ENCODE results near the gene WFIKKN1. TPM values are rescaled to one million over a fixed set of nuclear protein-coding genes. Genes with fewer than 3 reads are reported as not detected.
A peak's percentile ranks its signal among the peaks of the same experiment; 100 is the strongest.

Gene WFIKKN1
- total and polyA plus RNA-seq, 2 of the 13 experiments (the other 11 are each of a cell fraction or from before 2014, with no cell fraction given): 1.7 to 4.9 TPM

DNA sequence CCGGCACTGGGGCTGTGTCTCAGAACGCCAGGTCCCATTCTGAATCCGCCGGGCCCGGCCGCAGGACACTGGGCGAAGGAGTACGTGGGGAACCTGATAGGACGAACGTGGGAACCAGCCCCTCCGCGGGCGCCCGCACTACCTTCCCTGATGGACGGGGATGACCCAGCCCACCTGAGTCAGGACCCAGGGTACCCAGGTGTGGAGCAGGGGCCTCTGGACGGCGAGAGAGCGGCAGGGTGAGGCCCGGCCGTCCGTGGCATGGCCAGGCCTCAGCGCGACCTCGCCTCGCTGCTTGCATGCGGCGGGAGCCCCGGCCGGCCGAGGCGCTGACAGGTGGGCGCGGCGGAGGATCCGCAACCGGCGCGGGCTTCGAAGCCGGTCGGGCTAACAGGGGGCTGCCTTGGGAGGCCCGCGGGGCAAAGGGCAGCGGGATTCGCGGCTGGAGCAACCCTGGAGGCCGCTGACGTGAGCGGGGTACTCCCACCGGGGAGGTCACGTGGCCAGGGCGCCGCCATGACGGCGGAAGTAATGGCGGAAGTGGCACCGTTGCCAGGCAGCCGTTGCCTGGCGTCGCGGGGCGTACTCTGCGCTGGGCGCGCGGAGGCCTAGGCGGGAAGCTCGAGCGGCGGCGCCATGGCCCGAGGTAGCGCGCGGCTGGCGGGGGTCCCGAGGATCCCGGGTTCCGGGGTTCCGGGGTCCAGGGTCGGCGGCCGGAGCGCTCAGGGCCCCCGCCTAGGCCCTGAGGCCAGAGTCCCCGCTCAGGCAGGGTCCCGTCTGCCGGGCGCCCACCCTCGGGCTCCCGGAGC, 18.2 kb downstream of the WFIKKN1 start, which contains the start of gene WDR90 (continued):
- TF ChIP-seq, protein P1, sequence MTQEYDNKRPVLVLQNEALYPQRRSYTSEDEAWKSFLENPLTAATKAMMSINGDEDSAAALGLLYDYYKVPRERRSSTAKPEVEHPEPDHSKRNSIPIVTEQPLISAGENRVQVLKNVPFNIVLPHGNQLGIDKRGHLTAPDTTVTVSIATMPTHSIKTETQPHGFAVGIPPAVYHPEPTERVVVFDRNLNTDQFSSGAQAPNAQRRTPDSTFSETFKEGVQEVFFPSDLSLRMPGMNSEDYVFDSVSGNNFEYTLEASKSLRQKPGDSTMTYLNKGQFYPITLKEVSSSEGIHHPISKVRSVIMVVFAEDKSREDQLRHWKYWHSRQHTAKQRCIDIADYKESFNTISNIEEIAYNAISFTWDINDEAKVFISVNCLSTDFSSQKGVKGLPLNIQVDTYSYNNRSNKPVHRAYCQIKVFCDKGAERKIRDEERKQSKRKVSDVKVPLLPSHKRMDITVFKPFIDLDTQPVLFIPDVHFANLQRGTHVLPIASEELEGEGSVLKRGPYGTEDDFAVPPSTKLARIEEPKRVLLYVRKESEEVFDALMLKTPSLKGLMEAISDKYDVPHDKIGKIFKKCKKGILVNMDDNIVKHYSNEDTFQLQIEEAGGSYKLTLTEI (CRISPR knock-in tag; conservative IDR thresholded peaks at IDR 0.05): no peak
- TF ChIP-seq BRD4 (CRISPR knock-in tag; IDR thresholded peaks at IDR 0.05) (peak; percentile 83; the same call in 1 of the 2 replicates), JUND (CRISPR knock-in tag; IDR thresholded peaks at IDR 0.05) (peak; percentile 26; the same call in 1 of the 2 replicates), PRPF4 (IDR thresholded peaks at IDR 0.05; ENCODE audit: low read depth, low read length, poor library complexity, severe bottlenecking) (no peak), RBM22 (optimal IDR thresholded peaks at IDR 0.05; ENCODE audit: low read length) (peak; percentile 93), SP1 (IDR thresholded peaks at IDR 0.05) (no peak), SP1 (CRISPR knock-in tag; IDR thresholded peaks at IDR 0.05) (peak; percentile 78), RBAK (CRISPR knock-in tag; IDR thresholded peaks at IDR 0.05) (no peak), ZNF567 (CRISPR knock-in tag; IDR thresholded peaks at IDR 0.05; ENCODE audit: borderline replicate concordance) (peak; percentile 90; the same call in 1 of the 2 replicates), ZNF501 (CRISPR knock-in tag; IDR thresholded peaks at IDR 0.05) (peak; percentile 81), PHF20 (CRISPR knock-in tag; IDR thresholded peaks at IDR 0.05) (peak; percentile 85), TOPORS (CRISPR knock-in tag; IDR thresholded peaks at IDR 0.05) (peak; percentile 93), HNRNPLL (IDR thresholded peaks at IDR 0.05; ENCODE audit: low read depth, low read length, poor library complexity, severe bottlenecking) (peak; percentile 95), POLR2A (IDR thresholded peaks at IDR 0.05; ENCODE audit: insufficient read depth in 1 of 2, low read depth in 2 of 2, low read length in 2 of 2) (peak; percentile 61 to 74)
- TF ChIP-seq, protein P2, sequence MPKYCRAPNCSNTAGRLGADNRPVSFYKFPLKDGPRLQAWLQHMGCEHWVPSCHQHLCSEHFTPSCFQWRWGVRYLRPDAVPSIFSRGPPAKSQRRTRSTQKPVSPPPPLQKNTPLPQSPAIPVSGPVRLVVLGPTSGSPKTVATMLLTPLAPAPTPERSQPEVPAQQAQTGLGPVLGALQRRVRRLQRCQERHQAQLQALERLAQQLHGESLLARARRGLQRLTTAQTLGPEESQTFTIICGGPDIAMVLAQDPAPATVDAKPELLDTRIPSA (CRISPR knock-in tag; IDR thresholded peaks at IDR 0.05; ENCODE audit: borderline replicate concordance): no peak
- TF ChIP-seq, protein P3, sequence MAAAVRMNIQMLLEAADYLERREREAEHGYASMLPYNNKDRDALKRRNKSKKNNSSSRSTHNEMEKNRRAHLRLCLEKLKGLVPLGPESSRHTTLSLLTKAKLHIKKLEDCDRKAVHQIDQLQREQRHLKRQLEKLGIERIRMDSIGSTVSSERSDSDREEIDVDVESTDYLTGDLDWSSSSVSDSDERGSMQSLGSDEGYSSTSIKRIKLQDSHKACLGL (CRISPR knock-in tag; IDR thresholded peaks at IDR 0.05): peak; percentile 93
- TF ChIP-seq, protein P4, sequence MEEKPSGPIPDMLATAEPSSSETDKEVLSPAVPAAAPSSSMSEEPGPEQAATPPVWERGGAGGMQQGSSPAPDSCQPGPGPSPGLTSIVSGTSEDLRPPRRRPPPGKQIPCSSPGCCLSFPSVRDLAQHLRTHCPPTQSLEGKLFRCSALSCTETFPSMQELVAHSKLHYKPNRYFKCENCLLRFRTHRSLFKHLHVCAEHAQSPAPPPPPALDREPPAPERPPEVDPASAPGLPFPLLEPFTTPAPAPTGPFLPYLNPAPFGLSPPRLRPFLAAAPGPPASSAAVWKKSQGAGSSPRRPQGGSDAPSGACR (CRISPR knock-in tag; IDR thresholded peaks at IDR 0.05): peak; percentile 90; the same call in 1 of the 2 replicates
- TF ChIP-seq, protein P5, sequence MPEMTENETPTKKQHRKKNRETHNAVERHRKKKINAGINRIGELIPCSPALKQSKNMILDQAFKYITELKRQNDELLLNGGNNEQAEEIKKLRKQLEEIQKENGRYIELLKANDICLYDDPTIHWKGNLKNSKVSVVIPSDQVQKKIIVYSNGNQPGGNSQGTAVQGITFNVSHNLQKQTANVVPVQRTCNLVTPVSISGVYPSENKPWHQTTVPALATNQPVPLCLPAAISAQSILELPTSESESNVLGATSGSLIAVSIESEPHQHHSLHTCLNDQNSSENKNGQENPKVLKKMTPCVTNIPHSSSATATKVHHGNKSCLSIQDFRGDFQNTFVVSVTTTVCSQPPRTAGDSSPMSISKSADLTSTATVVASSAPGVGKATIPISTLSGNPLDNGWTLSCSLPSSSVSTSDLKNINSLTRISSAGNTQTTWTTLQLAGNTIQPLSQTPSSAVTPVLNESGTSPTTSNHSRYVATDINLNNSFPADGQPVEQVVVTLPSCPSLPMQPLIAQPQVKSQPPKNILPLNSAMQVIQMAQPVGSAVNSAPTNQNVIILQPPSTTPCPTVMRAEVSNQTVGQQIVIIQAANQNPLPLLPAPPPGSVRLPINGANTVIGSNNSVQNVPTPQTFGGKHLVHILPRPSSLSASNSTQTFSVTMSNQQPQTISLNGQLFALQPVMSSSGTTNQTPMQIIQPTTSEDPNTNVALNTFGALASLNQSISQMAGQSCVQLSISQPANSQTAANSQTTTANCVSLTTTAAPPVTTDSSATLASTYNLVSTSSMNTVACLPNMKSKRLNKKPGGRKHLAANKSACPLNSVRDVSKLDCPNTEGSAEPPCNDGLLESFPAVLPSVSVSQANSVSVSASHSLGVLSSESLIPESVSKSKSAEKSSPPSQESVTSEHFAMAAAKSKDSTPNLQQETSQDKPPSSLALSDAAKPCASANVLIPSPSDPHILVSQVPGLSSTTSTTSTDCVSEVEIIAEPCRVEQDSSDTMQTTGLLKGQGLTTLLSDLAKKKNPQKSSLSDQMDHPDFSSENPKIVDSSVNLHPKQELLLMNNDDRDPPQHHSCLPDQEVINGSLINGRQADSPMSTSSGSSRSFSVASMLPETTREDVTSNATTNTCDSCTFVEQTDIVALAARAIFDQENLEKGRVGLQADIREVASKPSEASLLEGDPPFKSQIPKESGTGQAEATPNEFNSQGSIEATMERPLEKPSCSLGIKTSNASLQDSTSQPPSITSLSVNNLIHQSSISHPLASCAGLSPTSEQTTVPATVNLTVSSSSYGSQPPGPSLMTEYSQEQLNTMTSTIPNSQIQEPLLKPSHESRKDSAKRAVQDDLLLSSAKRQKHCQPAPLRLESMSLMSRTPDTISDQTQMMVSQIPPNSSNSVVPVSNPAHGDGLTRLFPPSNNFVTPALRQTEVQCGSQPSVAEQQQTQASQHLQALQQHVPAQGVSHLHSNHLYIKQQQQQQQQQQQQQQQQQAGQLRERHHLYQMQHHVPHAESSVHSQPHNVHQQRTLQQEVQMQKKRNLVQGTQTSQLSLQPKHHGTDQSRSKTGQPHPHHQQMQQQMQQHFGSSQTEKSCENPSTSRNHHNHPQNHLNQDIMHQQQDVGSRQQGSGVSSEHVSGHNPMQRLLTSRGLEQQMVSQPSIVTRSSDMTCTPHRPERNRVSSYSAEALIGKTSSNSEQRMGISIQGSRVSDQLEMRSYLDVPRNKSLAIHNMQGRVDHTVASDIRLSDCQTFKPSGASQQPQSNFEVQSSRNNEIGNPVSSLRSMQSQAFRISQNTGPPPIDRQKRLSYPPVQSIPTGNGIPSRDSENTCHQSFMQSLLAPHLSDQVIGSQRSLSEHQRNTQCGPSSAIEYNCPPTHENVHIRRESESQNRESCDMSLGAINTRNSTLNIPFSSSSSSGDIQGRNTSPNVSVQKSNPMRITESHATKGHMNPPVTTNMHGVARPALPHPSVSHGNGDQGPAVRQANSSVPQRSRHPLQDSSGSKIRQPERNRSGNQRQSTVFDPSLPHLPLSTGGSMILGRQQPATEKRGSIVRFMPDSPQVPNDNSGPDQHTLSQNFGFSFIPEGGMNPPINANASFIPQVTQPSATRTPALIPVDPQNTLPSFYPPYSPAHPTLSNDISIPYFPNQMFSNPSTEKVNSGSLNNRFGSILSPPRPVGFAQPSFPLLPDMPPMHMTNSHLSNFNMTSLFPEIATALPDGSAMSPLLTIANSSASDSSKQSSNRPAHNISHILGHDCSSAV (CRISPR knock-in tag; IDR thresholded peaks at IDR 0.05; ENCODE audit: borderline replicate concordance): no peak
